Astrocyte of the cerebellum (primary cell): ENCODE data around the gene SLC35A5.
A peak's percentile ranks its signal among the peaks of the same experiment; 100 is the strongest.

ENCODE experiments used
- DNase-seq: peaks from one replicate; pipeline ENCODE4 v3.0.0-alpha.2; 2011; ENCODE audit warnings: low read depth
- H3K4me3 ChIP-seq: 2 replicates; pipeline ENCODE4 v1.5.1; 2011; ENCODE audit warnings: mild to moderate bottlenecking, low read depth, low read length, moderate library complexity
- in situ Hi-C: cut with HindIII; loops from 2 replicates; pipeline ENCODE4 v1.10.0; 2017; ENCODE audit warnings: low sequenced_read_pairs
- TF ChIP-seq, protein P1 (sequence below): IDR thresholded peaks from 2 replicates; pipeline ENCODE4 v1.5.1; 2012; ENCODE audit warnings: low read length, low read depth, moderate library complexity, mild to moderate bottlenecking; ENCODE audit errors: missing control alignments

Gene SLC35A5

DNA sequence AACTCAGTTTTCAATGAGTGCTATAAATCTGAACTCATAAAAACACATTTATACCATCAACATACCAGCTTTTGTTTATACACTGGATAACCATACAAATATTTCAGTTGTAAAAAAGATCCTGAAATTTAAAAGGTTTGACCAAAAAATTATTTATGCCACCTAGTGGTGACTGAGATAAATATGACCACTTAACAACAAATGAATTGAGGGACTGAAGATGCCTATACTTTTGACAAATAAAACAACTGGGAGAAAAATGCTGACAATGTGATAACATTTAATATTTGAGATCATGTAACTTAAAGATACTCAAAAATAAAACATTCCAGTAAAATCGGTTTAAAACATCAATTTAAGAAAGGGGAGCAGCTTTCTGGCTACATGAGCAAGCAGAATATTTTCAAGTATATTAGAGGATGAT lies 30.5 kb upstream of the SLC35A5 start:
- peak; percentile 43 for DNase-seq
- in situ Hi-C loops, result loop anchor here (25.0 kb wide), 1 partner anchor 419 kb away; no protein-coding TSS in a partner anchor
- TF ChIP-seq, protein P1, sequence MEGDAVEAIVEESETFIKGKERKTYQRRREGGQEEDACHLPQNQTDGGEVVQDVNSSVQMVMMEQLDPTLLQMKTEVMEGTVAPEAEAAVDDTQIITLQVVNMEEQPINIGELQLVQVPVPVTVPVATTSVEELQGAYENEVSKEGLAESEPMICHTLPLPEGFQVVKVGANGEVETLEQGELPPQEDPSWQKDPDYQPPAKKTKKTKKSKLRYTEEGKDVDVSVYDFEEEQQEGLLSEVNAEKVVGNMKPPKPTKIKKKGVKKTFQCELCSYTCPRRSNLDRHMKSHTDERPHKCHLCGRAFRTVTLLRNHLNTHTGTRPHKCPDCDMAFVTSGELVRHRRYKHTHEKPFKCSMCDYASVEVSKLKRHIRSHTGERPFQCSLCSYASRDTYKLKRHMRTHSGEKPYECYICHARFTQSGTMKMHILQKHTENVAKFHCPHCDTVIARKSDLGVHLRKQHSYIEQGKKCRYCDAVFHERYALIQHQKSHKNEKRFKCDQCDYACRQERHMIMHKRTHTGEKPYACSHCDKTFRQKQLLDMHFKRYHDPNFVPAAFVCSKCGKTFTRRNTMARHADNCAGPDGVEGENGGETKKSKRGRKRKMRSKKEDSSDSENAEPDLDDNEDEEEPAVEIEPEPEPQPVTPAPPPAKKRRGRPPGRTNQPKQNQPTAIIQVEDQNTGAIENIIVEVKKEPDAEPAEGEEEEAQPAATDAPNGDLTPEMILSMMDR, result no peak
- H3K4me3 ChIP-seq, result no peak overlapping the region

DNA sequence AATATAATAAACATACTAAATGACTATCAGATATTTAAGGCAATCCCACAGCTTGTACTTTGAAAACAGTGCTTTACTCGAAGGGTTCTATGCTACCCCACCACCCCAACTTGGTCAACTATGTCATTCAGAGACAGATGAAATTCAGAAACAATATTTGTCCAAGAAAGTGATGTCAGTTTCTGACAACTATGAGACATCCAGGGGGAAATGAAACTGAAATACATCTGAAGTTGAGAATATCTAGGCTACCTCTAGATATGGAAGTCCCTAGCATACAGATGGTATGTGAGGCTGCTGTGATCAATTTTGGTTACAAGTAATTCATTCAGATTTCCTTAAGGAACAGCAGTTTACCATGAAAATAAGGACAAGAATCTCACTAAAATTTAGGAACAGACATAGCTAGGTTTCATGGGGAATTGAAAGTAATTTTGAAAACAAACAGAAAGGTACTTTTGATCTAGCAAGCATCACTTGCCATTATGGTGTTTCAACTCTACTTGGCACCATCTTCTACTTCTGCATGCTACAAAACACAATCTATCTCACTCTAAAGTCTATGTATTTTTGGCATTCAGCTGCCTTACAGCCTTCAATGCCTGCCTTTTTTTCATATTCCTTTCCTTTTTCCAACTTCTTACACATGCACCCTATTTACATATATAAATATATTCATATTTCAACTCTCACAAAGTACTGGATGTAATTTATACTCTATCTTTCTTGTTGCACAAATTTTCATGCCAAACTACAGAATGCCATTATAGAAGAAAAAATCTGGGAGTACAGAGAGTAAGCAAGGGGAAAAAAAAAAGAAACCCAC lies 21.8 kb upstream of the SLC35A5 start:
- DNase-seq, result no peak
- in situ Hi-C loops, result loop anchor here (25.0 kb wide), 1 partner anchor 428 kb away; no protein-coding TSS in a partner anchor
- TF ChIP-seq, protein P1, result no peak
- no peak overlapping the region for H3K4me3 ChIP-seq

DNA sequence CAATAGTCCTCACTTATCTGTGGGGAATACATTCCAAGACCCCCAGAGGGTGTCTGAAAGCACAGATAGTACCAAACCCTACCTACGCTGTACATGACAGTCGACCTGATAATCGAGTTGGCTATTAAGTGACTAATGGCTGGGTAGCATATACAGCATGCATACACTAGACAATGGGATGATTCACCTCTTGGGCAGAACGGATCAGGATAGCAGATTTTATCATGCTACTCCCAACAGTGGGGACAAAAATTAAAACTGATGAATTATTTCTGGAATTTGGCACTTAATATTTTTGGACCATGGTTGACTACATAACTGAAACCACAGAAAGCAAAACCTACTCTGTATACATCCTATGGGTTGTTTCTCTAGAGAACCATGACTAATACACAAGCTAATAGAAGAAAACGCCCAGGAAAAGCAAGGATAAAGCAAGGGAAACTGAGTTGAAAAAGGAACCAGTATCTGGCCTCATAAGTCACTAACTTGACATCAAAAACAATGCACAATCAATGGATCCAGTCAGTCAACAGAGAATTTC lies 15.6 kb upstream of the SLC35A5 start:
- in situ Hi-C loops, result loop anchor here (25.0 kb wide), 1 partner anchor 434 kb away; no protein-coding TSS in a partner anchor

DNA sequence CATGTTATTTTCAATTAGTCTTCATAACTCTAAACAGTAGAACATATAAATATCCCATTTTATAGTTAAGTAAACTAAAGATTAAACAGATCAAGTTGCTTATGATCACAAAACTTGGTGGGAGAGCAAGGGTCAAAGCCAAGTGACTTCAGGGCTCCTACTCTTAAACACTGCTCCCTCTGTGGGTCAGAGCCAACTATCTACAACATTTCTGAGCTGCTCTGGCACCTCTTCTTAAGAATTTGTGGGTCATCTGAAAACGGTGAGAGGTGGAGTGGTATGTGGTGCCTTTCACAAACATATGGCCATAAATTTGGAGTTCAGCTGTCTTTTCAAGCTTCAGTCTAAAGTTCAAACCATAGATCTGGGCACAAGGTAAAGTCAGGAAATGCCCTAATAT lies 11.0 kb upstream of the SLC35A5 start:
- in situ Hi-C loops, result no loop called here
- no peak overlapping the region for H3K4me3 ChIP-seq
- DNase-seq, result no peak
- TF ChIP-seq, protein P1, result no peak

More for the DNA sequence above, 15.6 kb upstream of the SLC35A5 start:
- DNase-seq, result no peak
- no peak overlapping the region for H3K4me3 ChIP-seq
- TF ChIP-seq, protein P1, result no peak

DNA sequence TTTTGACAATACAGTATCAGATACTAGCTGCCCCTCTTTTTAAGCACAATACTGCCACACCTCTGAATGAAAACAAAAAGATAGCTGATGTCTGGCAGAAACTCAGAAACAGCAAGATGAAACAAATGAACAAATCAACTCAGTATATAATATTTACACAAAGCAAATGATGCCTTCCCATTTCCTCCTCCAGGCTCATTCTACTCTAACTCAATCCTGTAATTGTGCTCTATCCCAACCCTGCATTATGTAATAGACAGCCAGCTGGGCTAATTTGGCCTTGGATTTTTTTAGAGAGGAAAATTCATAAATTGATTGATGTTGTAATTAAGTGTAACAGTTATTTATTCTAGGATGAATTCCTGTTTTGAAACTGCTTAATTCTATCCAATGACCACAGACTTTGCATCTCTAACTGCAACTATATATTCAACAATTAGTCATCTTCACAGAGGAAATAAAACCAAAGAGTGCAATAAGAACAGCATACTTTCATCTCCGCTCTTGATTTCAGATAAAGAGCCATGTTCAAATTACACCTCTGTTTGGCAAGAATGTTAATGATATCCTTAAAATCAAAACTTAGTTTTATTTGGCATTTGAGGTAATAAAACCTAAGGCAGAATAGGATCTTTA lies 6.2 kb upstream of the SLC35A5 start:
- in situ Hi-C loops, result no loop called here
- TF ChIP-seq, protein P1, result no peak
- no peak for DNase-seq
- H3K4me3 ChIP-seq, result no peak overlapping the region

DNA sequence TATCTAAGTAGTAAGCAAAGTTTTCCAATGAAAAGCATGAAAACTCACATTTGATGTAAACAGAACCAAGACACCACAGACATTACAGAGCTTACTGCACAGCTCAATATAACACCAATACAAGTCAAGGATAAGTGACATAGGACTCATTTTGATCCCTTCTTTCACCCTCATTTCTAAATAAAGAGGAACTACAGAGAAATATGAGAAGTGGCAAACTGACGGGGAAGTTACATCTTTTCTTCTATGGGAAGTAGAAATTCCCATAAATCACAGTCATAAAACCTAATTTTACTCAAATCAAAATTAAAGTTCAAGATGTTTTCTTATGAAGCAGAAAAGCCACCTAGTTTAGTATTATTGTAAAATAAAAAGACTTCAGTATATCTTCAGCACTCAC lies 3.9 kb upstream of the SLC35A5 start:
- no peak for DNase-seq
- H3K4me3 ChIP-seq, result no peak overlapping the region
- TF ChIP-seq, protein P1, result no peak
- in situ Hi-C loops, result no loop called here
